HG02938 (cell line): ENCODE results near the gene WDR43.

Experiments used
- ATAC-seq: cut with Tn5 transposase; IDR thresholded peaks from one replicate; pipeline ENCODE4 v1.9.1; 2021; ENCODE audit warnings: mild to moderate bottlenecking, moderate library complexity; ENCODE audit not compliant: unreplicated experiment

WDR43 gene

DNA sequence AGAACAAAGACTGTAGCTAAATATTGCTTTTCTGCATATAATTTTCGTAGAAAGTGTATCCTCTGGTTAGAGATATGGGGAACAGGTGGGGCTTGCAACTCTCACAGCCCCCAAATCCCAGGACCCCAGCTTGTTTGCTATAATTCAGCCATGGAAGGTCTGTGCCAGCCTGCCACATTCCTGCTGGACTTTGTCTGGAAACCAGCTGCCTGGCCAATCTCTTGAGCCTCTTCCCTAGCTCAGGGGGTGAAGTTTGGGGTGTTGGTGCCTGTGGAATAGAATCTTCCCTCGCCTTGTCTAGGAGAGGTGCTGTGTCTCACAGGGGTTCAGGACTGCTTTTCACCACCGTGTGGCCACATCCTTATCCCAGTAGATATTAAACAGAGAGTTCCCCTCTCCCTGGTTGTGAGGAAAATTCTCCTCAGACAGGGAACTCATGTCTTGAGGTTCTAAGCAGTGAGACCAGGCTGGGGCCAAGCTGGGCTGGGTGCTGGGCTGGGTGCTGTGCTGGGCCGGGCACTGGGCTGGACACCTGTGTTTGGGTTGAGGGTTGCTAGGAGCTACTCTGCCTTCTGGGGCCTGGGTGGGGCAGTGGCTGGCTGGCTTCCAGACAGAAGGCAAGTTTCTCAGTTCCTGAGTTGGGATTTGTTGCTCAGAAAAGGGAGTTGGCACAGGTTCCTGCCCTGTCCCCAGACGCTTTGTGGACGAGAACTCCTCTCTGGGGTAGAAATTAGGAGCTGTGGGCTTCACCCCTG is 98.9 kb downstream of the WDR43 start:
- ATAC-seq, result no peak

DNA sequence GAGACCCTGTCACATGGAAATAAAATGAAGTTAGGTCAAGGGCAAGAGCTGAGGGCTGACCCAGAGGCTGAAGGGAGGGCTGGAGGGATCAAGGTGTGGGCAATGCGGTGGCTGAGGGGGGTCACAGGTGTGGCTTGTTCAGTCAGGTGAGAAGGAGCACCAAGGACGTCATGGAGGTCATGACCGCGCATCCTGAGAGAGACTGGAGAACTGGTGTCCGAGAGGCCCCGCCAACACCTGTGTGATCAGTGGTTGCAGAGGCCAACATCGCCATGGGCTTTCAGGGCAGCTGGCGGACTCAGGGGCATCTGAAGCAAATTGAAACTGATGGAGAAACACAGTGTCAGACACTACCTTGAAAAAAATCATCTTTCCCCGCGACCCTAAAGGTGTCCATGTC is 99.6 kb downstream of the WDR43 start:
- ATAC-seq, result no peak

DNA sequence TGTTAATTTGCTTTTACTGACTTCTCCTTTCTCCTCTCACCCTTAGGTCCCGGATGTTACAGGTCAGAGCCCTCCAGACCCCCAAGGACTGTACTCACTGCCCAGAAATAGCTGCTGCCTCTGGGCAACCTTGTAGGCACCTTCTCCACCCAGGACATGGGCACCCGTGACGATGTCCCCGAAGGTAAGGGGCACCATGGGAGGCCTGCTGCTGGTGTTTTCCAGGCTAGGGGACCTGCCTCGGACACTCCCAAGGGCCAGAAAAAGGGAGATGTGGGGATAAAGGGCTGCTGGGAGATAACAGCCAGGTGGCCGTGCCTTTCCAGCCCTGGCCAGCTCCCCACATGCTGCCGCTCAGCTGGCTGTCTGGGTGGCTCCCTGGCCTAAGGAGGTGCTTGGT is 100.2 kb downstream of the WDR43 start:
- no peak for ATAC-seq

DNA sequence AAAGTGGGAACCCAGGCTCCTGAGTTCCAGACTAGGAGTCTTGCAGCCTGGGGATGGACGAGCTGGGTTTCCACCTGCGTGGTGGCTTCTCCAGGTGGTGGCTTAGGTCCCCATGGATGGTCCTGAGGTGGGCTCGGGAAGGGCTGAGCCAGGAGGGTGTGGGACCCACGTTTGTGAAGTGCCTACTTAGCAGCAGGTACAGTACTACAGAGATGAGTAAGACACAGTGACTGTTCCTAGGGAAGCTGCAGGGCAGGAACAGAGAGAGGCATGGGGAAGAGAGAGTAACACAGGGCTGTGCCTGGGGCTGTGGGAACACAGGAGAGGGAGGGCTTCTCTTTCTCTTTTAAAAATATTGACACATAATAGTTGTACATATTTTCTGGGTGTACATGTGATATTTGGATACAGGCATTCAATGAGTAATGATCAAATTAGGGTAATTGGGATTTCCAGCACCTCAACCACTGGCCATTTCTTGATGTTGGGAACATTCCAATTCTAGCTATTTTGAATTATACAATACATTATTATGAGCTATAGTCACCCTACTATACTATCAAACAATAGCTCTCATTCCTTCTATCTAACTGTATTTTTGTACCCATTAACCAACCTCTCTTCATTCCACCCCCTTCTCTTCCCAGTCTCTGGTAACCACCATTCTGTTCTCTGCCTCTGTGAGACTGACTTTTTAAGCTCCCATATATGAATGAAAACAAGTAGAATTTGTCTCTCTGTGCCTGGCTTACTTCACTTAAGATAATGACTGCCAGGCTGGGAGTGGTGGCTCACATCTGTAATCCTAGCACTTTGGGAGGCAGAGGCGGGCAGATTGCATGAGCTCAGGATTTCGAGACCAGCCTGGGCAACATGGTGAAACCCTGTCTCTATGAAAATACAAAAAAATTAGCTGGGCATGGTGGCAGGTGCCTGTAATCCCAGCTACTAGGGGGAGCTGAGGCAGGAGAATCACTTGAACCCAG is 101.6 kb downstream of the WDR43 start:
- ATAC-seq, result no peak

DNA sequence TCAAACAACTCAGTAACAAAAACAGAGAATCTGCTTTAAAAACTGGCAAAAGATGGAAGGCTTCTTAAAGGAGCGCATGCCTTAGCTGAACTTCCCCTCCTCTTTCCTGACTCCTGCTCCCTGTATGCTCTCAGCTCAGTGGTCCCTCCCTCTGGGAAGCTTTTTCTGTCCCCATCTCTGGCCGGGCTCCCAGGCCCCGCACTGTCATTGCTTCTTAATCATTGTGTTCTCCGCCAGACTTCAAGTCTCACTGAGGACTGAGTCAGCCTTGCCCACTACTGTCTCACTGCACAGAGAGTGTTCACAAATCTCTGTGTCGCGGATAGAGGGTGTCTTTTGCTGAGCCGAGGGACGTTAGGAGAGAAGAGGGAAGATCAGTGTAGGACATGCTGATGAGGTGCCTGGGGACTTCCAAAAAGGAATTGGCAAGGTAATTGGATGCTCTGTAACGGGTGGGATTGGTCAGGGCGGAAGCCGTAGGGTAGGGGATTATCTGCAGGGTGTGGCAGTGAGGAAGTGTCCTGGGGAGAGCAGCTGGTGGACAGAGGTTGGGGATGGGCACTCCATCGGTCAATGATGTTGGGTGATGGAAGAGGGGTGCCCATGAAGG is 102.9 kb downstream of the WDR43 start:
- no peak for ATAC-seq
